PC-9 (cell line): ENCODE data around the gene MBNL2.

Experiments used
- CTCF ChIP-seq: fragments of 200-600 bp; sonication (generic); conservative IDR thresholded peaks from 2 replicates; pipeline ENCODE4 v1.6.1; 2017; ENCODE audit warnings: mixed run types, antibody characterized with exemption, mild to moderate bottlenecking, moderate library complexity
- EZH2 ChIP-seq: fragments of 200-600 bp; sonication (generic); IDR thresholded peaks from 2 replicates; pipeline ENCODE4 v1.8.0; 2017; ENCODE audit warnings: antibody characterized with exemption, low read depth

GRCh38 chr13:97302611-97303010 is 80.5 kb downstream of the MBNL2 start:
- no peak for TF ChIP-seq CTCF
- no peak for TF ChIP-seq EZH2
